Measurements from ENCODE around the gene ZNF322. TPM values are rescaled to one million over a fixed set of nuclear protein-coding genes. Genes with fewer than 3 reads are reported as not detected.

Gene ZNF322
- polyA plus RNA-seq, 1 of the 3 experiments (the other 2 are of a cell fraction), result 4.0 TPM

DNA sequence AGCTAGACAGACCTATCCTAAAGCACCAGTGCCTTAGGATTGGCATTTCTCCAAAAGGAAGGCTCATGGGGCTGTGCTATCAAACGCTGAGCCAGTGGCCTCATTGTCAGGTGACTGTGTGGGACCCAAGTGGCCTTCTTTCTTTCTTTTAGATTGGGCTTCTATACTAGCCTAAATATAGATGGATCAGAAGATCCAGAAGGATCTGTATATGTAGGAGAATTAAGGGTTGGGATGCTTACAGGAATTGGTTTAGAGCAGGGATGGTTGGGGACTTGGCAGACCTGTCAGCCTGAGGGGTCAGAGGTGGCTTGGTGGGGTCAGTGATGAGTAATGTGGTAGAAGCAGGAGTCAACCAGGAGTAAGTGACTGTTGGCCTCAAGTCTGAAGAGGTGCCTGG is 47.9 kb downstream of the ZNF322 start:
- Histone ChIP-seq H3K9me2 (no peaks in the 10 kb centered on the region), H3K36me3 (replicated peaks in 1 of 2; ENCODE audit: control insufficient read depth in 1 of 2, insufficient read depth in 2 of 2, low read length in 1 of 2) (no peaks in the 10 kb centered on the region), H3K4me2 (no peak overlapping the region), H3K4me3 (ENCODE audit: low read depth in 2 of 2, low read length in 1 of 2) (no peak overlapping the region), H3K9ac (no peak overlapping the region), H2AFZ (ENCODE audit: low read depth) (no peak overlapping the region), H3K79me2 (ENCODE audit: insufficient read depth) (no peaks in the 10 kb centered on the region), H3K27me3 (ENCODE audit: insufficient read depth) (peaks cover 9% of the 10 kb centered on the region; the same call in 1 of the 2 replicates), H4K20me1 (ENCODE audit: insufficient read depth) (no peaks in the 10 kb centered on the region), H3K27ac (ENCODE audit: low read depth in 2 of 2, low read length in 1 of 2) (no peak overlapping the region), H3K4me1 (ENCODE audit: control insufficient read depth in 1 of 2, insufficient read depth in 2 of 2, low read depth in 1 of 2, low read length in 1 of 2) (no peaks in the 10 kb centered on the region; a peak in 1 of 4 replicates), H3K9me3 (no peaks in the 10 kb centered on the region), H3F3A (replicated peaks; ENCODE audit: insufficient read depth) (no peaks in the 10 kb centered on the region)
- CTCF ChIA-PET, result interaction anchor here (1.1 to 3.7 kb wide), 2 partner anchors 16 to 467 kb away, joined by 4 to 12 read pairs; no protein-coding TSS in a partner anchor
- POLR2A ChIA-PET, result no interaction called here
- no peak for DNase-seq
- WGBS (ENCODE audit: low lambda C conversion rate), result 17% methylated on average over 1 of the region's 1 CpG
- TF ChIP-seq POLR2AphosphoS5 (IDR thresholded peaks at IDR 0.05; ENCODE audit: low read depth, low read length), result no peak
- TF ChIP-seq, protein P1, sequence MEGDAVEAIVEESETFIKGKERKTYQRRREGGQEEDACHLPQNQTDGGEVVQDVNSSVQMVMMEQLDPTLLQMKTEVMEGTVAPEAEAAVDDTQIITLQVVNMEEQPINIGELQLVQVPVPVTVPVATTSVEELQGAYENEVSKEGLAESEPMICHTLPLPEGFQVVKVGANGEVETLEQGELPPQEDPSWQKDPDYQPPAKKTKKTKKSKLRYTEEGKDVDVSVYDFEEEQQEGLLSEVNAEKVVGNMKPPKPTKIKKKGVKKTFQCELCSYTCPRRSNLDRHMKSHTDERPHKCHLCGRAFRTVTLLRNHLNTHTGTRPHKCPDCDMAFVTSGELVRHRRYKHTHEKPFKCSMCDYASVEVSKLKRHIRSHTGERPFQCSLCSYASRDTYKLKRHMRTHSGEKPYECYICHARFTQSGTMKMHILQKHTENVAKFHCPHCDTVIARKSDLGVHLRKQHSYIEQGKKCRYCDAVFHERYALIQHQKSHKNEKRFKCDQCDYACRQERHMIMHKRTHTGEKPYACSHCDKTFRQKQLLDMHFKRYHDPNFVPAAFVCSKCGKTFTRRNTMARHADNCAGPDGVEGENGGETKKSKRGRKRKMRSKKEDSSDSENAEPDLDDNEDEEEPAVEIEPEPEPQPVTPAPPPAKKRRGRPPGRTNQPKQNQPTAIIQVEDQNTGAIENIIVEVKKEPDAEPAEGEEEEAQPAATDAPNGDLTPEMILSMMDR (IDR thresholded peaks at IDR 0.05), result no peak
- TF ChIP-seq, protein P2, sequence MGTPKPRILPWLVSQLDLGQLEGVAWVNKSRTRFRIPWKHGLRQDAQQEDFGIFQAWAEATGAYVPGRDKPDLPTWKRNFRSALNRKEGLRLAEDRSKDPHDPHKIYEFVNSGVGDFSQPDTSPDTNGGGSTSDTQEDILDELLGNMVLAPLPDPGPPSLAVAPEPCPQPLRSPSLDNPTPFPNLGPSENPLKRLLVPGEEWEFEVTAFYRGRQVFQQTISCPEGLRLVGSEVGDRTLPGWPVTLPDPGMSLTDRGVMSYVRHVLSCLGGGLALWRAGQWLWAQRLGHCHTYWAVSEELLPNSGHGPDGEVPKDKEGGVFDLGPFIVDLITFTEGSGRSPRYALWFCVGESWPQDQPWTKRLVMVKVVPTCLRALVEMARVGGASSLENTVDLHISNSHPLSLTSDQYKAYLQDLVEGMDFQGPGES (IDR thresholded peaks at IDR 0.05; ENCODE audit: low read depth, low read length), result no peak
- TF ChIP-seq TEAD4 (IDR thresholded peaks at IDR 0.05; ENCODE audit: borderline replicate concordance, insufficient read depth), result no peak
- TF ChIP-seq GABPA (IDR thresholded peaks at IDR 0.05; ENCODE audit: low read depth), result no peak
- no peak for TF ChIP-seq ELF1 (IDR thresholded peaks at IDR 0.05)
- TF ChIP-seq RFX5 (IDR thresholded peaks at IDR 0.05; ENCODE audit: low read length), result no peak
- TF ChIP-seq, protein P3, sequence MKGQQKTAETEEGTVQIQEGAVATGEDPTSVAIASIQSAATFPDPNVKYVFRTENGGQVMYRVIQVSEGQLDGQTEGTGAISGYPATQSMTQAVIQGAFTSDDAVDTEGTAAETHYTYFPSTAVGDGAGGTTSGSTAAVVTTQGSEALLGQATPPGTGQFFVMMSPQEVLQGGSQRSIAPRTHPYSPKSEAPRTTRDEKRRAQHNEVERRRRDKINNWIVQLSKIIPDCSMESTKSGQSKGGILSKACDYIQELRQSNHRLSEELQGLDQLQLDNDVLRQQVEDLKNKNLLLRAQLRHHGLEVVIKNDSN (IDR thresholded peaks at IDR 0.05; ENCODE audit: borderline replicate concordance, low read depth), result no peak
- TF ChIP-seq, protein P4, sequence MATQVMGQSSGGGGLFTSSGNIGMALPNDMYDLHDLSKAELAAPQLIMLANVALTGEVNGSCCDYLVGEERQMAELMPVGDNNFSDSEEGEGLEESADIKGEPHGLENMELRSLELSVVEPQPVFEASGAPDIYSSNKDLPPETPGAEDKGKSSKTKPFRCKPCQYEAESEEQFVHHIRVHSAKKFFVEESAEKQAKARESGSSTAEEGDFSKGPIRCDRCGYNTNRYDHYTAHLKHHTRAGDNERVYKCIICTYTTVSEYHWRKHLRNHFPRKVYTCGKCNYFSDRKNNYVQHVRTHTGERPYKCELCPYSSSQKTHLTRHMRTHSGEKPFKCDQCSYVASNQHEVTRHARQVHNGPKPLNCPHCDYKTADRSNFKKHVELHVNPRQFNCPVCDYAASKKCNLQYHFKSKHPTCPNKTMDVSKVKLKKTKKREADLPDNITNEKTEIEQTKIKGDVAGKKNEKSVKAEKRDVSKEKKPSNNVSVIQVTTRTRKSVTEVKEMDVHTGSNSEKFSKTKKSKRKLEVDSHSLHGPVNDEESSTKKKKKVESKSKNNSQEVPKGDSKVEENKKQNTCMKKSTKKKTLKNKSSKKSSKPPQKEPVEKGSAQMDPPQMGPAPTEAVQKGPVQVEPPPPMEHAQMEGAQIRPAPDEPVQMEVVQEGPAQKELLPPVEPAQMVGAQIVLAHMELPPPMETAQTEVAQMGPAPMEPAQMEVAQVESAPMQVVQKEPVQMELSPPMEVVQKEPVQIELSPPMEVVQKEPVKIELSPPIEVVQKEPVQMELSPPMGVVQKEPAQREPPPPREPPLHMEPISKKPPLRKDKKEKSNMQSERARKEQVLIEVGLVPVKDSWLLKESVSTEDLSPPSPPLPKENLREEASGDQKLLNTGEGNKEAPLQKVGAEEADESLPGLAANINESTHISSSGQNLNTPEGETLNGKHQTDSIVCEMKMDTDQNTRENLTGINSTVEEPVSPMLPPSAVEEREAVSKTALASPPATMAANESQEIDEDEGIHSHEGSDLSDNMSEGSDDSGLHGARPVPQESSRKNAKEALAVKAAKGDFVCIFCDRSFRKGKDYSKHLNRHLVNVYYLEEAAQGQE (IDR thresholded peaks at IDR 0.05; ENCODE audit: low read depth, low read length), result no peak
- no peak for TF ChIP-seq FOXJ3 (CRISPR knock-in tag; IDR thresholded peaks at IDR 0.05)
